Endothelial cell (in vitro differentiated cells): ENCODE data around the gene SIN3A. TPM values are rescaled to one million over a fixed set of nuclear protein-coding genes. Genes with fewer than 3 reads are reported as not detected.
A peak's percentile ranks its signal among the peaks of the same experiment; 100 is the strongest.

Experiments used
- DNase-seq: peaks from one replicate; pipeline ENCODE4 v3.0.0; 2021; ENCODE audit warnings: low spot score
- H3K27ac Mint-ChIP-seq: one replicate; pipeline ENCODE4 v1.8.0; 2021; ENCODE audit warnings: mixed read lengths, inconsistent platforms; ENCODE audit not compliant: unreplicated experiment
- H3K27me3 Mint-ChIP-seq: one replicate; pipeline ENCODE4 v1.8.0; 2021; ENCODE audit warnings: mild to moderate bottlenecking, moderate library complexity, mixed read lengths, inconsistent platforms; ENCODE audit not compliant: unreplicated experiment
- H3K36me3 Mint-ChIP-seq: one replicate; pipeline ENCODE4 v1.8.0; 2021; ENCODE audit warnings: mild to moderate bottlenecking, low read depth, mixed read lengths, inconsistent platforms; ENCODE audit not compliant: unreplicated experiment
- H3K4me1 Mint-ChIP-seq: one replicate; pipeline ENCODE4 v1.8.0; 2021; ENCODE audit warnings: mild to moderate bottlenecking, mixed read lengths, inconsistent platforms; ENCODE audit not compliant: unreplicated experiment
- H3K4me3 Mint-ChIP-seq: one replicate; pipeline ENCODE4 v1.8.0; 2021; ENCODE audit warnings: mild to moderate bottlenecking, mixed read lengths, inconsistent platforms; ENCODE audit not compliant: unreplicated experiment
- H3K9me3 Mint-ChIP-seq: one replicate; pipeline ENCODE4 v1.8.0; 2021; ENCODE audit warnings: mixed read lengths, inconsistent platforms; ENCODE audit not compliant: unreplicated experiment
- CTCF ChIP-seq: fragments of 200-600 bp; sonication (generic); IDR thresholded peaks from one replicate; pipeline ENCODE4 v1.5.0; 2021; ENCODE audit warnings: antibody characterized with exemption; ENCODE audit not compliant: unreplicated experiment
- total RNA-seq: library from RNA; stranded (reverse); fragmentation: NEBNext Ultra II Directional; extraction: Animal tissue kit (Norgen Biotek cat#: 25700); gene quantifications from one replicate; pipeline ENCODE4 v1.2.1, GENCODE V29; 2021; ENCODE audit not compliant: unreplicated experiment

SIN3A gene
- total RNA-seq, 1 donor from 2014 or later, result 67.3 TPM

- H3K4me3 Mint-ChIP-seq, result peak overlapping the region; percentile 70
- H3K27ac Mint-ChIP-seq, result no peak overlapping the region
- H3K9me3 Mint-ChIP-seq, result no peaks in the 10 kb centered on the region
- DNase-seq, result no peak
- peaks cover 17% of the 10 kb centered on the region for H3K4me1 Mint-ChIP-seq
- peaks cover 1% of the 10 kb centered on the region for H3K27me3 Mint-ChIP-seq
- no peak for TF ChIP-seq CTCF
- peaks cover 19% of the 10 kb centered on the region for H3K36me3 Mint-ChIP-seq
Observed at GRCh38 chr15:75380773-75381172, 70.7 kb downstream of the SIN3A start.

GRCh38 chr15:75371901-75372688 lies 79.4 kb downstream of the SIN3A start:
- H3K27ac Mint-ChIP-seq, result peak overlapping the region; percentile 13
- peaks cover 34% of the 10 kb centered on the region for H3K36me3 Mint-ChIP-seq
- peaks cover 61% of the 10 kb centered on the region for H3K4me1 Mint-ChIP-seq
- no peak for DNase-seq
- peaks cover 10% of the 10 kb centered on the region for H3K27me3 Mint-ChIP-seq
- no peak overlapping the region for H3K4me3 Mint-ChIP-seq
- no peak for TF ChIP-seq CTCF
- no peaks in the 10 kb centered on the region for H3K9me3 Mint-ChIP-seq

- Mint-ChIP-seq H3K4me3 (no peak overlapping the region), H3K9me3 (no peaks in the 10 kb centered on the region), H3K27ac (peak overlapping the region; percentile 13), H3K27me3 (peaks cover 10% of the 10 kb centered on the region), H3K4me1 (peaks cover 64% of the 10 kb centered on the region), H3K36me3 (peaks cover 33% of the 10 kb centered on the region)
- no peak for TF ChIP-seq CTCF
- DNase-seq, result no peak
Observed at GRCh38 chr15:75371486-75371885, 80.0 kb downstream of the SIN3A start.

GRCh38 chr15:75369897-75370581 lies 81.5 kb downstream of the SIN3A start:
- Mint-ChIP-seq H3K9me3 (no peaks in the 10 kb centered on the region), H3K27me3 (peaks cover 6% of the 10 kb centered on the region), H3K4me3 (peak overlapping the region; percentile 88), H3K4me1 (peaks cover 51% of the 10 kb centered on the region), H3K36me3 (peaks cover 24% of the 10 kb centered on the region), H3K27ac (peak overlapping the region; percentile 96)
- TF ChIP-seq CTCF, result no peak
- DNase-seq, result no peak
